GM12801 (cell line): ENCODE results near the gene TRPC5OS.

Experiments
- CTCF ChIP-seq: IDR thresholded peaks from one replicate; pipeline ENCODE4 v1.5.1; 2011; ENCODE audit warnings: control low read depth; ENCODE audit not compliant: insufficient read length; ENCODE audit errors: extremely low read depth

The TRPC5OS gene

GRCh38 chrX:111850975-111851374 lies 25.0 kb upstream of the TRPC5OS start:
- TF ChIP-seq CTCF = no peak

- no peak for TF ChIP-seq CTCF
Measured at GRCh38 chrX:111854556-111855490, 21.2 kb upstream of the TRPC5OS start.

- no peak for TF ChIP-seq CTCF
Measured at GRCh38 chrX:111857534-111858060, 18.4 kb upstream of the TRPC5OS start.

GRCh38 chrX:111861605-111862004 lies 14.4 kb upstream of the TRPC5OS start:
- no peak for TF ChIP-seq CTCF

GRCh38 chrX:111867236-111867635 lies 8.7 kb upstream of the TRPC5OS start:
- no peak for TF ChIP-seq CTCF

- no peak for TF ChIP-seq CTCF
Measured at GRCh38 chrX:111868726-111869638, 7.0 kb upstream of the TRPC5OS start.

- no peak for TF ChIP-seq CTCF
Measured at GRCh38 chrX:111869639-111870034, 6.3 kb upstream of the TRPC5OS start.
